Measurements from ENCODE around the gene DUOXA1.

DNA sequence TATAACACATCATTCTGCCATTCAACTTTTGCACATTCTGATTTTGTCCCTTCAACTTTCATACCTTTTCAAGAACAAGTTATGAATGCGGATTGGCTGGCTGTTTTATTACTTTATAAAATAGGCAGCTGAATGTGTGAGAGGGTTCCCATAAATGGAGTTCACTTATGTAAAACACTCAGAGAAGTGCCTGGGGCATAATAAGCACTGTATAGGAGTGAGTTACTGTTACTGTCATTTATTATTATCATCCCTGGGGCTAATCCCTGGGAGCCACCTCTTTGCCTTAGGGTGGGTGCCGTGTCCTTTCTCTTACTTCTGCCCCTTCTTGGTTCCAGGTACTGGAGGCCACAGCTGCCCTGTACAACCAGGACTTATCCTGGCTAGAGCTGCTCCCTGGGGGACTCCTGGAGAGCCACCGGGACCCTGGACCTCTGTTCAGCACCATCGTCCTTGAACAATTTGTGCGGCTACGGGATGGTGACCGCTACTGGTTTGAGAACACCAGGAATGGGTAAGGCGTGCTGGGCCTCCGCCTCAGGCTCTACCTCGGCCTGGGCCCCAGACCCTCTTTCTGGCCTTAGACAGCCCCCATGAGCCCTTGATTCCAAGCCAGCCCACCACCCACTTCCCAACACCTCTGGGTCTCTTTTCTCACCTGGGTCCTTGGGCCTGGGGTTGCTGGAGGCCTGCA lies 11.0 kb upstream of the DUOXA1 start:
- TF ChIP-seq EZH2 (IDR thresholded peaks at IDR 0.05; ENCODE audit: borderline replicate concordance, insufficient read depth, low read depth, low read length, poor library complexity, severe bottlenecking), result no peak
- TF ChIP-seq, protein P1, sequence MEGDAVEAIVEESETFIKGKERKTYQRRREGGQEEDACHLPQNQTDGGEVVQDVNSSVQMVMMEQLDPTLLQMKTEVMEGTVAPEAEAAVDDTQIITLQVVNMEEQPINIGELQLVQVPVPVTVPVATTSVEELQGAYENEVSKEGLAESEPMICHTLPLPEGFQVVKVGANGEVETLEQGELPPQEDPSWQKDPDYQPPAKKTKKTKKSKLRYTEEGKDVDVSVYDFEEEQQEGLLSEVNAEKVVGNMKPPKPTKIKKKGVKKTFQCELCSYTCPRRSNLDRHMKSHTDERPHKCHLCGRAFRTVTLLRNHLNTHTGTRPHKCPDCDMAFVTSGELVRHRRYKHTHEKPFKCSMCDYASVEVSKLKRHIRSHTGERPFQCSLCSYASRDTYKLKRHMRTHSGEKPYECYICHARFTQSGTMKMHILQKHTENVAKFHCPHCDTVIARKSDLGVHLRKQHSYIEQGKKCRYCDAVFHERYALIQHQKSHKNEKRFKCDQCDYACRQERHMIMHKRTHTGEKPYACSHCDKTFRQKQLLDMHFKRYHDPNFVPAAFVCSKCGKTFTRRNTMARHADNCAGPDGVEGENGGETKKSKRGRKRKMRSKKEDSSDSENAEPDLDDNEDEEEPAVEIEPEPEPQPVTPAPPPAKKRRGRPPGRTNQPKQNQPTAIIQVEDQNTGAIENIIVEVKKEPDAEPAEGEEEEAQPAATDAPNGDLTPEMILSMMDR (IDR thresholded peaks at IDR 0.05), result no peak
